HG03469 (cell line): ENCODE results near the gene KIAA1755.

Experiments
- ATAC-seq: cut with Tn5 transposase; IDR thresholded peaks from one replicate; pipeline ENCODE4 v1.9.1; 2021; ENCODE audit warnings: mild to moderate bottlenecking, moderate library complexity, moderate number of reproducible peaks; ENCODE audit not compliant: unreplicated experiment

KIAA1755 gene

GRCh38 chr20:38221119-38221589 lies 39.4 kb downstream of the KIAA1755 start:
- ATAC-seq, result no peak

GRCh38 chr20:38220587-38221118 lies 39.9 kb downstream of the KIAA1755 start:
- ATAC-seq, result no peak

GRCh38 chr20:38219006-38219950 lies 41.3 kb downstream of the KIAA1755 start:
- ATAC-seq, result no peak

GRCh38 chr20:38218566-38218885 lies 42.0 kb downstream of the KIAA1755 start:
- no peak for ATAC-seq

- no peak for ATAC-seq
Observed at GRCh38 chr20:38217791-38218565, 42.6 kb downstream of the KIAA1755 start.

- no peak for ATAC-seq
Observed at GRCh38 chr20:38216746-38217595, 43.6 kb downstream of the KIAA1755 start.

GRCh38 chr20:38216201-38216600 lies 44.3 kb downstream of the KIAA1755 start:
- no peak for ATAC-seq

GRCh38 chr20:38215194-38216182 lies 45.0 kb downstream of the KIAA1755 start:
- ATAC-seq, result no peak

GRCh38 chr20:38214256-38215193 lies 46.0 kb downstream of the KIAA1755 start:
- no peak for ATAC-seq

- no peak for ATAC-seq
Observed at GRCh38 chr20:38213607-38213940, 47.0 kb downstream of the KIAA1755 start.

- ATAC-seq, result no peak
Observed at GRCh38 chr20:38212806-38213606, 47.5 kb downstream of the KIAA1755 start.

GRCh38 chr20:38211200-38212097 lies 49.1 kb downstream of the KIAA1755 start:
- ATAC-seq, result no peak

- ATAC-seq, result no peak
Observed at GRCh38 chr20:38210741-38211140, 49.8 kb downstream of the KIAA1755 start.

- no peak for ATAC-seq
Observed at GRCh38 chr20:38209736-38210405, 50.7 kb downstream of the KIAA1755 start.

- ATAC-seq, result no peak
Observed at GRCh38 chr20:38209054-38209675, 51.4 kb downstream of the KIAA1755 start.

GRCh38 chr20:38208523-38208922 lies 52.0 kb downstream of the KIAA1755 start:
- ATAC-seq, result no peak
